HepG2 (cell line): ENCODE data around the gene NCBP3. TPM values are rescaled to one million over a fixed set of nuclear protein-coding genes. Genes with fewer than 3 reads are reported as not detected.

Experiments
- ATAC-seq: fragments of 200-7000 bp; cut with Tn5 transposase; 3 replicates; pipeline ENCODE4 v1.9.1; 2020; ENCODE audit warnings: mild to moderate bottlenecking, moderate library complexity
- BruUV-seq: library from RNA; stranded (reverse); fragments of 400-500 nt; replicated peaks from 2 replicates; lab custom pipeline; 2021; lab: Mats Ljungman, UMichigan
- CTCF ChIA-PET: fragments of 300-600 bp; formaldehyde crosslinking; extraction: SDS; loops from one replicate; lab custom pipeline; 2021; ENCODE audit warnings: low total read pairs, inconsistent platforms, low intra/inter-chr PET ratio; lab: Yijun Ruan, JAX
- POLR2A ChIA-PET: fragments of 350-600 bp; sonication (Branson Sonifier 250); formaldehyde crosslinking; loops from one replicate; lab custom pipeline; 2020; ENCODE audit warnings: antibody characterized with exemption, inconsistent platforms; lab: Yijun Ruan, JAX
- DNase-seq: peaks from one replicate; pipeline ENCODE4 v3.0.0-alpha.2; 2015; ENCODE audit warnings: low spot score
- FAIRE-seq: peaks from 3 replicates; lab custom pipeline; 2011; peaks lifted over from hg19 to GRCh38; lab: Jason Lieb, UNC
- H2AFZ ChIP-seq: one replicate; pipeline ENCODE4 v1.6.1; 2011; ENCODE audit warnings: low read length, inconsistent platforms
- H3K27ac ChIP-seq: fragments of 300-600 bp; 3 replicates; pipeline ENCODE4 v1.8.0; 2011; ENCODE audit warnings: mixed run types, mild to moderate bottlenecking, mixed read lengths, low read length, inconsistent platforms; ENCODE audit not compliant: insufficient read depth; ENCODE audit errors: extremely low read length
- H3K27me3 ChIP-seq, 2 experiments: fragments of 200-600 bp in 1 of 2; 2 replicates in 1 of 2; 3 replicates in 1 of 2; pipeline versions ENCODE4 v1.6.0 to v1.8.0; 2011; ENCODE audit warnings: low read length in 2 of 2, mild to moderate bottlenecking in 2 of 2, moderate library complexity in 2 of 2, inconsistent platforms in 1 of 2; ENCODE audit not compliant: insufficient read depth in 2 of 2, control insufficient read depth in 1 of 2
- H3K36me3 ChIP-seq, 2 experiments: fragments of 200-600 bp in 1 of 2; replicated peaks in 1 of 2; 2 replicates in 1 of 2; 3 replicates in 1 of 2; pipeline versions ENCODE4 v1.5.1 to v1.8.0; 2011; ENCODE audit warnings: low read length in 2 of 2, inconsistent platforms in 1 of 2; ENCODE audit not compliant: insufficient read depth in 2 of 2, control insufficient read depth in 1 of 2
- H3K4me1 ChIP-seq: 2 replicates; pipeline ENCODE4 v1.5.1; 2012; ENCODE audit warnings: low read length, inconsistent platforms; ENCODE audit not compliant: insufficient read depth
- H3K4me2 ChIP-seq: 2 replicates; pipeline ENCODE4 v1.6.0; 2011; ENCODE audit warnings: low read depth, low read length, inconsistent platforms
- H3K4me3 ChIP-seq, 3 experiments: fragments of 200-600 bp in 1 of 3; sonication (generic), shearing (Covaris generic) in 1 of 3; replicated peaks in 1 of 3; 2 replicates each; pipeline ENCODE4 v1.5.1; 2011 to 2016; ENCODE audit warnings: low read length in 3 of 3, inconsistent platforms in 2 of 3, low read depth in 2 of 3, mild to moderate bottlenecking in 2 of 3, control low read depth in 1 of 3, mixed read lengths in 1 of 3; ENCODE audit not compliant: insufficient read depth in 1 of 3
- H3K79me2 ChIP-seq: one replicate; pipeline ENCODE4 v1.6.1; 2011; ENCODE audit warnings: low read length, inconsistent platforms; ENCODE audit not compliant: insufficient read depth
- H3K9ac ChIP-seq: 2 replicates; pipeline ENCODE4 v1.6.0; 2011; ENCODE audit warnings: mild to moderate bottlenecking, low read depth, low read length, inconsistent platforms; ENCODE audit not compliant: insufficient read depth
- H3K9me3 ChIP-seq: 2 replicates; pipeline ENCODE4 v1.5.1; 2012; ENCODE audit warnings: mild to moderate bottlenecking, low read length
- H4K20me1 ChIP-seq: 2 replicates; pipeline ENCODE4 v1.6.0; 2011; ENCODE audit warnings: inconsistent platforms, mild to moderate bottlenecking, low read length, moderate library complexity; ENCODE audit not compliant: insufficient read depth
- ELF4 ChIP-seq: sonication (generic); formaldehyde crosslinking; IDR thresholded peaks from 2 replicates; pipeline ENCODE4 v1.5.0; 2020; ENCODE audit warnings: missing genetic modification reagents, mild to moderate bottlenecking, moderate library complexity, borderline replicate concordance
- MAF1 ChIP-seq: sonication (generic); formaldehyde crosslinking; IDR thresholded peaks from 2 replicates; pipeline ENCODE4 v1.5.0; 2020; ENCODE audit warnings: missing genetic modification reagents, borderline replicate concordance
- MEIS1 ChIP-seq: sonication (generic); formaldehyde crosslinking; IDR thresholded peaks from 2 replicates; pipeline ENCODE4 v1.9.0; 2021; ENCODE audit warnings: mild to moderate bottlenecking, missing genetic modification reagents, moderate library complexity, borderline replicate concordance
- SIN3A ChIP-seq: IDR thresholded peaks from 2 replicates; pipeline ENCODE4 v1.6.1; 2011; ENCODE audit warnings: low read depth, mild to moderate bottlenecking, control low read depth, low read length, borderline replicate concordance
- TMF1 ChIP-seq: sonication (generic); formaldehyde crosslinking; IDR thresholded peaks from 2 replicates; pipeline ENCODE4 v1.8.1; 2022; ENCODE audit warnings: low read depth, missing genetic modification reagents
- TRIM24 ChIP-seq: sonication (generic); formaldehyde crosslinking; IDR thresholded peaks from 2 replicates; pipeline ENCODE4 v1.8.0; 2022; ENCODE audit warnings: mild to moderate bottlenecking, missing genetic modification reagents
- ZNF136 ChIP-seq: sonication (generic); formaldehyde crosslinking; IDR thresholded peaks from 2 replicates; pipeline ENCODE4 v1.8.1; 2022; ENCODE audit warnings: low read depth, mild to moderate bottlenecking, moderate library complexity, missing genetic modification reagents
- ZNF251 ChIP-seq: sonication (generic); formaldehyde crosslinking; IDR thresholded peaks from 2 replicates; pipeline ENCODE4 v1.9.0; 2021; ENCODE audit warnings: mild to moderate bottlenecking, missing genetic modification reagents
- ZNF616 ChIP-seq: sonication (generic); formaldehyde crosslinking; IDR thresholded peaks from 2 replicates; pipeline ENCODE4 v1.5.0; 2020; ENCODE audit warnings: low read depth, mild to moderate bottlenecking, missing genetic modification reagents
- WGBS: methylation state at CpG from one replicate; pipeline ENCODE4 v1.1.6; 2017; ENCODE audit warnings: low lambda C conversion rate; 5-methylcytosine and 5-hydroxymethylcytosine counted together
- in situ Hi-C: cut with HindIII; loops from 2 replicates; pipeline ENCODE4 v1.10.0; 2017; ENCODE audit warnings: low pct_unique_long_range_greater_than_20kb; ENCODE audit not compliant: extremely low pct_ligation_motif_present
- intact Hi-C: fragments of 100-400 bp; cut with micrococcal nuclease; formaldehyde crosslinking; loops from one replicate; pipeline ENCODE4 v1.10.0; 2022; ENCODE audit not compliant: unreplicated experiment
- polyA plus RNA-seq, 8 experiments: library from polyadenylated mRNA; depleted of rRNA in 3 of 8; stranded (reverse) in 7 of 8; unstranded in 1 of 8; fragments of >200 nt; fragmentation: Illumina TruSeq in 4 of 8; extraction: Trizol in 4 of 8; gene quantifications; 2 replicates each; pipeline versions ENCODE4 v1.2.1 to v1.2.3, GENCODE V29; 2011 to 2016; ENCODE audit warnings: low read depth in 4 of 8, missing spikeins in 1 of 8, mixed read lengths in 1 of 8; ENCODE audit not compliant: insufficient read depth in 1 of 8
- total RNA-seq, 5 experiments: library from RNA; depleted of rRNA; stranded (reverse); fragments of >200 nt; fragmentation: Illumina TruSeq; extraction: Trizol; gene quantifications; 2 replicates each; pipeline ENCODE4 v1.2.3, GENCODE V29; 2016; ENCODE audit warnings: low read depth in 1 of 5
- TF ChIP-seq, protein P1 (sequence below): sonication (generic); formaldehyde crosslinking; IDR thresholded peaks from 2 replicates; pipeline ENCODE4 v1.4.0; 2020; ENCODE audit warnings: mild to moderate bottlenecking, missing genetic modification reagents
- TF ChIP-seq, protein P2 (sequence below): sonication (generic); formaldehyde crosslinking; IDR thresholded peaks from 2 replicates; pipeline ENCODE4 v1.4.0; 2020; ENCODE audit warnings: missing genetic modification reagents, borderline replicate concordance

Gene NCBP3
- total and polyA plus RNA-seq, 2 of the 13 experiments (the other 11 are each of a cell fraction or from before 2014, with no cell fraction given) = 19.5 to 24.8 TPM

DNA sequence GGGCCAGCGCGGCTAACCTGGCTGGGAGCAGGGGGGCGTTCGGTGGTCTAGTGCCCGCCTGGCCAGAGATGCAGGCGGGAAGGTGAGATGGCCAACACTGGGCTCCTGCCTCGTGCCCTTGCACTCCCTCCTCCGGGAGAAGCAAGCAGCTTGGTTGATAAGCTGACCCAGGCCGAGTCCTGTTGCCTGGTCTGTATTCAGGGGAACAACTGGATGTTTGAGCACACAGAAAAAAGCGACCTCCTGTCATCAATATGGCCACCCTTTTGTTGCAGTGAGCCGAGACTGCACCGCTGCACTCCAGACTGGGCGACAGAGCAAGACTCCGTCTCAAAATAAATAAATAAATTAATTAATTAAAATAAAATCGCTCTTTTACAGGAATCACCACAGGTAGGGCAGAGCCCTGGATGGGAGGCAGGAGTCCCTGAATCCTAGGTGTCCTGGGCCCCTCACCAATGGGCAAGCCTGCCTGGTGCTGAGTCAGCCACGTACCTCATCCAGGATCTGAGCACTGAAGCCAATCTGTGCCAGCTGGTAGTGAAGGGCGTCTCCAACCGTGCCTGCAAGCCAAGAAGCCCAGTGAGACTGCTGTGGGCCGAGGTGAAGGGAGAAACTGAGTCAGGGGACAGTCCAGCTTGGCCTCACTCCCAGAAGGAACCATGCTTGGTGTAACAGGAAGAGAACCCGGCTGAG is 90.6 kb downstream of the NCBP3 start:
- intact Hi-C loops = no loop called here
- no peak overlapping the region for H2AFZ ChIP-seq
- no peak overlapping the region for H3K4me2 ChIP-seq
- H3K27me3 ChIP-seq = no peaks in the 10 kb centered on the region; a peak in 1 of 5 replicates
- no peaks in the 10 kb centered on the region for H3K79me2 ChIP-seq
- ChIA-PET POLR2A (no interaction called here), CTCF (no interaction called here)
- H3K27ac ChIP-seq = no peak overlapping the region
- ATAC-seq (no peak), DNase-seq (no peak), FAIRE-seq (no peak)
- peaks cover 5% of the 10 kb centered on the region; the same call in 1 of the 2 replicates for H3K9me3 ChIP-seq
- in situ Hi-C loops = no loop called here
- H3K4me1 ChIP-seq = no peaks in the 10 kb centered on the region
- no peaks in the 10 kb centered on the region for H4K20me1 ChIP-seq
- no peak overlapping the region for H3K9ac ChIP-seq
- no peaks in the 10 kb centered on the region for H3K36me3 ChIP-seq
- no peak overlapping the region for H3K4me3 ChIP-seq
- WGBS = 53% methylated on average over 12 of the region's 20 CpGs
- TF ChIP-seq ZNF136 (CRISPR knock-in tag) (no peak), TMF1 (CRISPR knock-in tag) (no peak)
- BruUV-seq = no TSS peak

- ChIA-PET CTCF (no interaction called here), POLR2A (no interaction called here)
- no peak overlapping the region for H3K27ac ChIP-seq
- intact Hi-C loops = no loop called here
- no peak overlapping the region for H3K4me3 ChIP-seq
- H3K79me2 ChIP-seq = no peaks in the 10 kb centered on the region
- H3K36me3 ChIP-seq = no peaks in the 10 kb centered on the region
- H3K9me3 ChIP-seq = peaks cover under 1% of the 10 kb centered on the region; the same call in 1 of the 2 replicates
- no peaks in the 10 kb centered on the region for H3K4me1 ChIP-seq
- BruUV-seq = no TSS peak
- no peak for FAIRE-seq
- no peaks in the 10 kb centered on the region for H4K20me1 ChIP-seq
- in situ Hi-C loops = no loop called here
- ATAC-seq = no peak
- 75% methylated on average over 45 of the region's 56 CpGs for WGBS
- DNase-seq = no peak
- no peak overlapping the region for H2AFZ ChIP-seq
- H3K27me3 ChIP-seq = no peaks in the 10 kb centered on the region; a peak in 2 of 5 replicates
- no peak overlapping the region for H3K4me2 ChIP-seq
- H3K9ac ChIP-seq = no peak overlapping the region
- TF ChIP-seq ZNF616 (CRISPR knock-in tag) (no peak), MEIS1 (CRISPR knock-in tag) (no peak), TRIM24 (CRISPR knock-in tag) (no peak), SIN3A (no peak), ZNF251 (no peak), ELF4 (CRISPR knock-in tag) (no peak), MAF1 (CRISPR knock-in tag) (no peak)
- TF ChIP-seq, protein P1, sequence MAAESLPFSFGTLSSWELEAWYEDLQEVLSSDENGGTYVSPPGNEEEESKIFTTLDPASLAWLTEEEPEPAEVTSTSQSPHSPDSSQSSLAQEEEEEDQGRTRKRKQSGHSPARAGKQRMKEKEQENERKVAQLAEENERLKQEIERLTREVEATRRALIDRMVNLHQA = no peak
- TF ChIP-seq, protein P2, sequence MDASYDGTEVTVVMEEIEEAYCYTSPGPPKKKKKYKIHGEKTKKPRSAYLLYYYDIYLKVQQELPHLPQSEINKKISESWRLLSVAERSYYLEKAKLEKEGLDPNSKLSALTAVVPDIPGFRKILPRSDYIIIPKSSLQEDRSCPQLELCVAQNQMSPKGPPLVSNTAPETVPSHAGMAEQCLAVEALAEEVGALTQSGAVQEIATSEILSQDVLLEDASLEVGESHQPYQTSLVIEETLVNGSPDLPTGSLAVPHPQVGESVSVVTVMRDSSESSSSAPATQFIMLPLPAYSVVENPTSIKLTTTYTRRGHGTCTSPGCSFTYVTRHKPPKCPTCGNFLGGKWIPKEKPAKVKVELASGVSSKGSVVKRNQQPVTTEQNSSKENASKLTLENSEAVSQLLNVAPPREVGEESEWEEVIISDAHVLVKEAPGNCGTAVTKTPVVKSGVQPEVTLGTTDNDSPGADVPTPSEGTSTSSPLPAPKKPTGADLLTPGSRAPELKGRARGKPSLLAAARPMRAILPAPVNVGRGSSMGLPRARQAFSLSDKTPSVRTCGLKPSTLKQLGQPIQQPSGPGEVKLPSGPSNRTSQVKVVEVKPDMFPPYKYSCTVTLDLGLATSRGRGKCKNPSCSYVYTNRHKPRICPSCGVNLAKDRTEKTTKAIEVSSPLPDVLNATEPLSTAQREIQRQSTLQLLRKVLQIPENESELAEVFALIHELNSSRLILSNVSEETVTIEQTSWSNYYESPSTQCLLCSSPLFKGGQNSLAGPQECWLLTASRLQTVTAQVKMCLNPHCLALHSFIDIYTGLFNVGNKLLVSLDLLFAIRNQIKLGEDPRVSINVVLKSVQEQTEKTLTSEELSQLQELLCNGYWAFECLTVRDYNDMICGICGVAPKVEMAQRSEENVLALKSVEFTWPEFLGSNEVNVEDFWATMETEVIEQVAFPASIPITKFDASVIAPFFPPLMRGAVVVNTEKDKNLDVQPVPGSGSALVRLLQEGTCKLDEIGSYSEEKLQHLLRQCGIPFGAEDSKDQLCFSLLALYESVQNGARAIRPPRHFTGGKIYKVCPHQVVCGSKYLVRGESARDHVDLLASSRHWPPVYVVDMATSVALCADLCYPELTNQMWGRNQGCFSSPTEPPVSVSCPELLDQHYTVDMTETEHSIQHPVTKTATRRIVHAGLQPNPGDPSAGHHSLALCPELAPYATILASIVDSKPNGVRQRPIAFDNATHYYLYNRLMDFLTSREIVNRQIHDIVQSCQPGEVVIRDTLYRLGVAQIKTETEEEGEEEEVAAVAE = no peak
Measured at GRCh38 chr17:3754458-3755334, 91.3 kb downstream of the NCBP3 start.
